Upper lobe of right lung (tissue), 1 donor: ENCODE data around the gene CENPP. TPM values are rescaled to one million over a fixed set of nuclear protein-coding genes. Genes with fewer than 3 reads are reported as not detected.
A peak's percentile ranks its signal among the peaks of the same experiment; 100 is the strongest.

Experiments
- ATAC-seq: fragments of 200-7000 bp; cut with Tn5 transposase; one replicate; pipeline ENCODE4 v1.9.1; 2020; ENCODE audit warnings: mild to moderate bottlenecking, moderate library complexity
- DNase-seq: peaks from one replicate; pipeline ENCODE4 v3.0.0-alpha.2; 2020
- H3K27ac ChIP-seq: fragments of 200-600 bp; one replicate; pipeline ENCODE4 v1.8.0; 2022
- H3K27me3 ChIP-seq: fragments of 200-600 bp; one replicate; pipeline ENCODE4 v1.8.0; 2022; ENCODE audit warnings: mild to moderate bottlenecking
- H3K36me3 ChIP-seq: fragments of 200-600 bp; one replicate; pipeline ENCODE4 v1.8.0; 2022
- H3K4me1 ChIP-seq: fragments of 200-600 bp; one replicate; pipeline ENCODE4 v1.8.0; 2022
- H3K4me3 ChIP-seq: fragments of 200-600 bp; one replicate; pipeline ENCODE4 v1.8.0; 2022; ENCODE audit warnings: mild to moderate bottlenecking
- H3K9me3 ChIP-seq: fragments of 200-600 bp; one replicate; pipeline ENCODE4 v1.8.0; 2022
- intact Hi-C: fragments of 100-400 bp; cut with DNase I; formaldehyde crosslinking; loops from one replicate; pipeline ENCODE4 v1.11.0; 2022
- microRNA-seq: library from miRNA; unstranded; fragments of <30 nt; microRNA quantifications from one replicate; pipeline ENCODE4 v1.2.0, GENCODE V29; 2020; ENCODE audit warnings: borderline microRNAs expressed
- total RNA-seq: library from RNA; stranded (reverse); fragmentation: NEBNext Ultra II Directional; extraction: Animal tissue kit (Norgen Biotek cat#: 25700); gene quantifications from one replicate; pipeline ENCODE4 v1.2.1, GENCODE V29; 2021
- TF ChIP-seq, protein P1 (sequence below): fragments of 200-600 bp; IDR thresholded peaks from one replicate; pipeline ENCODE4 v1.8.0; 2022; ENCODE audit warnings: antibody characterized with exemption
- donor health status: DM: no; HTN: yes; CAD: no; lungs with severe emphysema.

The CENPP gene
- total RNA-seq, 1 donor from 2014 or later, result 4.0 TPM

DNA sequence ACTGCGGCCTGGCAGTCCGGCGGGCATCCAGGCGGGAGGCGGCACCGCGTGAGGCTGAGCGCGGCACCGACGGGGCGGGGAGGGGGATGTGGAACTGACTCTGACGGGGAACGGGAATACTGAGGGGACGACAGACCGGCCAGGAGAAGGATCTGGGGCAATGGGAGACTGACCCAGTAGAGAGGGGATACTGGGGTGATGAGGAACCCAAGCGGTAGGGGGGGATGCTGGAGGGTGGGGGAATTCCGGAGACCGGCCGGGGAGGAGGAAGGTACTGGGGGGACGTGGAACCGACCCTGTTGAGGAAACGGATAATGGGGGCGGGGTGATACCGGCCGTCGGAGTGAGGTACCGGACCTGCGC lies 343.8 kb downstream of the CENPP start:
- DNase-seq, result peak; percentile 76
- peak; percentile 41 for ATAC-seq
- H3K27me3 ChIP-seq, result no peaks in the 10 kb centered on the region
- intact Hi-C loops, result no loop called here
- TF ChIP-seq, protein P1, sequence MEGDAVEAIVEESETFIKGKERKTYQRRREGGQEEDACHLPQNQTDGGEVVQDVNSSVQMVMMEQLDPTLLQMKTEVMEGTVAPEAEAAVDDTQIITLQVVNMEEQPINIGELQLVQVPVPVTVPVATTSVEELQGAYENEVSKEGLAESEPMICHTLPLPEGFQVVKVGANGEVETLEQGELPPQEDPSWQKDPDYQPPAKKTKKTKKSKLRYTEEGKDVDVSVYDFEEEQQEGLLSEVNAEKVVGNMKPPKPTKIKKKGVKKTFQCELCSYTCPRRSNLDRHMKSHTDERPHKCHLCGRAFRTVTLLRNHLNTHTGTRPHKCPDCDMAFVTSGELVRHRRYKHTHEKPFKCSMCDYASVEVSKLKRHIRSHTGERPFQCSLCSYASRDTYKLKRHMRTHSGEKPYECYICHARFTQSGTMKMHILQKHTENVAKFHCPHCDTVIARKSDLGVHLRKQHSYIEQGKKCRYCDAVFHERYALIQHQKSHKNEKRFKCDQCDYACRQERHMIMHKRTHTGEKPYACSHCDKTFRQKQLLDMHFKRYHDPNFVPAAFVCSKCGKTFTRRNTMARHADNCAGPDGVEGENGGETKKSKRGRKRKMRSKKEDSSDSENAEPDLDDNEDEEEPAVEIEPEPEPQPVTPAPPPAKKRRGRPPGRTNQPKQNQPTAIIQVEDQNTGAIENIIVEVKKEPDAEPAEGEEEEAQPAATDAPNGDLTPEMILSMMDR, result no peak
- peaks cover 17% of the 10 kb centered on the region for H3K4me1 ChIP-seq
- H3K4me3 ChIP-seq, result peak overlapping the region; percentile 96
- no peaks in the 10 kb centered on the region for H3K36me3 ChIP-seq
- H3K27ac ChIP-seq, result peak overlapping the region; percentile 90
- H3K9me3 ChIP-seq, result no peaks in the 10 kb centered on the region

Small RNA genes within 50 kb of the gene (microRNA-seq; reads per million reads assigned to microRNA genes)
- not detected for gene MIR3651
- not detected for gene MIR4670

Other genes starting within 250 kb of the CENPP start
- gene SPTLC1, start 210.5 kb upstream of the CENPP start, total RNA-seq, result 66.5 TPM
- gene IARS1, start 32.3 kb upstream of the CENPP start, total RNA-seq, result 83.9 TPM
- 34.2 TPM for gene NOL8, start 603 bp upstream of the CENPP start, total RNA-seq
- 10.6 TPM for gene OGN, start 78.6 kb downstream of the CENPP start, total RNA-seq
- 6.5 TPM for gene OMD, start 98.5 kb downstream of the CENPP start, total RNA-seq
- 7.5 TPM for gene ASPN, start 156.6 kb downstream of the CENPP start, total RNA-seq
- gene ECM2, start 210.0 kb downstream of the CENPP start, total RNA-seq, result 13.8 TPM